Neuron (in vitro differentiated cells): ENCODE measurements around the gene LPP.

ENCODE experiments used
- H2AFZ ChIP-seq: one replicate; pipeline ENCODE4 v1.6.1; 2013; ENCODE audit warnings: low read depth, mild to moderate bottlenecking, inconsistent platforms, low read length, moderate library complexity
- H3K27me3 ChIP-seq: one replicate; pipeline ENCODE4 v1.6.1; 2013; ENCODE audit warnings: low read length; ENCODE audit not compliant: insufficient read depth
- H3K36me3 ChIP-seq: one replicate; pipeline ENCODE4 v1.6.1; 2013; ENCODE audit warnings: low read length; ENCODE audit not compliant: insufficient read depth
- H3K4me1 ChIP-seq: one replicate; pipeline ENCODE4 v1.6.1; 2013; ENCODE audit warnings: low read length; ENCODE audit not compliant: insufficient read depth
- H3K4me3 ChIP-seq: 2 replicates; pipeline ENCODE4 v1.5.1; 2013; ENCODE audit warnings: mild to moderate bottlenecking, low read length, moderate library complexity
- H3K9me3 ChIP-seq: one replicate; pipeline ENCODE4 v1.6.1; 2013; ENCODE audit warnings: low read length

Gene LPP

DNA sequence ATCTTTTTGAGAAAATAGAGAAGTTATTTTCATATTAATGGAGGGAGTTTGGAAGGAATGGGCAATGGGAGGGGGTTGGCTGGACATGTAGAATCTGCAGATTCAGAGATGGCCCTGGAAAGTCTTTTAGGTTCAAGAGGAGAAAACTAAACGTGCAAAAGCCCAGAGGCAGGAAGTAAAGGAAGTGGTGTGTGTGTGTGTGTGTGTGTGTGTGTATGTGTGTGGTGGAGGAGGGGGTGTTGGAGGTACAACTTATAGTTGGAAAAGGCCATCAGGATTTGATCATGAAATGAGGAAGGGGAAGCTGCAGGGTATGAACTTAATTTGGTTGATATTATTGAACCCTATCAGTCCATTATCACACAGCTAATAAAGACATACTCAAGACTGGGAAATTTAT is 5.6 kb upstream of the LPP start:
- peaks cover 8% of the 10 kb centered on the region for H3K4me1 ChIP-seq
- H3K9me3 ChIP-seq: no peaks in the 10 kb centered on the region
- no peaks in the 10 kb centered on the region for H3K36me3 ChIP-seq
- no peaks in the 10 kb centered on the region for H3K27me3 ChIP-seq
- no peak overlapping the region for H2AFZ ChIP-seq
- no peak overlapping the region for H3K4me3 ChIP-seq

DNA sequence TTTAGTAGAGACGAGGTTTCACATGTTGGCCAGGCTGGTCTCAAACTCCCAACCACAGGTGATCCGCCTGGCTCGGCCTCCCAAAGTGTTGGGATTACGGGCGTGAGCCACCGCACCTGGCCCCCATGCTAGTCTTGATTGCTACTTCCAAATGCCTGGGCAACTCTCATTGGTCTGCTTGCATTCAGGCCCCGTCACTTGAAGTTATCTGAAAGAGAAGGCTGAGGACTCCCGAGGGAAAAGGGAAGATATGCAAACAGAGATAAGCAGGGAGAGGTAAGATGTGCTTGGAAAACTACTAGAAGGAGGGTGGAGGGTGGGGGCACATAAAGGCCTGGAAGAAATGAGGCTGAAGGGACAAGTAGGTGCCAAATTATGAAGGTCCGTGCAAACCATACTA is 4.4 kb upstream of the LPP start:
- H3K36me3 ChIP-seq: no peaks in the 10 kb centered on the region
- H3K4me3 ChIP-seq: no peak overlapping the region
- peaks cover 12% of the 10 kb centered on the region for H3K4me1 ChIP-seq
- H3K9me3 ChIP-seq: no peaks in the 10 kb centered on the region
- no peak overlapping the region for H2AFZ ChIP-seq
- H3K27me3 ChIP-seq: no peaks in the 10 kb centered on the region

DNA sequence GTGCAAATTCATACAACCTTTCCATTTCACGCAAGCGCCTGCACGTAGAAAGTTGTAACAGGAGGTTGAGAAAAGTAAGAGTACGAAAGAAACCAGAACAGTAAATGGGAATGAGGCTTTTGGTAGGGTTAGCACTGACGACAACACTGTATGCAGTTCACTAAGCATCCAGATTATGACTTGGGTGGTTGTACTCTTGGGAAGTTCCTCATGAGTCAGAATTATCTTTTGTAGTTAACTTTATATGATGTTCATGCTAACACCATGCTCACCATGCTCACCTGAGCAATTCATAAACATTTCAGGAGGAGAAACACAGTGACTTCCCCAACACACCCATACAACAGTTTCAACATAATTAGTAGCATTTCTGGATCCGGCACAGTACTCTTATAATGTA is 3.0 kb upstream of the LPP start:
- Histone ChIP-seq H3K4me1 (peaks cover 21% of the 10 kb centered on the region), H3K9me3 (no peaks in the 10 kb centered on the region), H3K27me3 (no peaks in the 10 kb centered on the region), H2AFZ (no peak overlapping the region), H3K4me3 (no peak overlapping the region), H3K36me3 (no peaks in the 10 kb centered on the region)

DNA sequence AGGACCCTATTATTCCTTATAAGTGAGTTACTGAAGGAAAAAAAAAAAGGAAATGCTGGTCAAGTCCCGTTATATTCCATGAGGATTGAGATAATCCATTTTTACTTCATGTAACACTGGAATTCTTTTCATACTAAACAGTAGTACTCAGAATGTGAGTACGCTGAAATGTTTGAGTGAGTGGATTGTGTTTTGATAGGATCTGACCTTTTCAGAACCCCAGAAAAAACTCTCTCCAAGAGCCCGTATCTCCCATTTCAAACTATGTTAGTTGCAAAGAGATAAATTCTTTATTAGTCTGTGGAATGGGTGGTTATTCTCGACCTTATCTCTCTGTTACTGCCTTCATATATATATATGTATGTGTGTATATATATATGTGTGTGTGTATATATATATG is 2.5 kb upstream of the LPP start:
- no peaks in the 10 kb centered on the region for H3K9me3 ChIP-seq
- H3K36me3 ChIP-seq: no peaks in the 10 kb centered on the region
- H2AFZ ChIP-seq: no peak overlapping the region
- H3K4me1 ChIP-seq: peaks cover 21% of the 10 kb centered on the region
- H3K27me3 ChIP-seq: no peaks in the 10 kb centered on the region
- no peak overlapping the region for H3K4me3 ChIP-seq

DNA sequence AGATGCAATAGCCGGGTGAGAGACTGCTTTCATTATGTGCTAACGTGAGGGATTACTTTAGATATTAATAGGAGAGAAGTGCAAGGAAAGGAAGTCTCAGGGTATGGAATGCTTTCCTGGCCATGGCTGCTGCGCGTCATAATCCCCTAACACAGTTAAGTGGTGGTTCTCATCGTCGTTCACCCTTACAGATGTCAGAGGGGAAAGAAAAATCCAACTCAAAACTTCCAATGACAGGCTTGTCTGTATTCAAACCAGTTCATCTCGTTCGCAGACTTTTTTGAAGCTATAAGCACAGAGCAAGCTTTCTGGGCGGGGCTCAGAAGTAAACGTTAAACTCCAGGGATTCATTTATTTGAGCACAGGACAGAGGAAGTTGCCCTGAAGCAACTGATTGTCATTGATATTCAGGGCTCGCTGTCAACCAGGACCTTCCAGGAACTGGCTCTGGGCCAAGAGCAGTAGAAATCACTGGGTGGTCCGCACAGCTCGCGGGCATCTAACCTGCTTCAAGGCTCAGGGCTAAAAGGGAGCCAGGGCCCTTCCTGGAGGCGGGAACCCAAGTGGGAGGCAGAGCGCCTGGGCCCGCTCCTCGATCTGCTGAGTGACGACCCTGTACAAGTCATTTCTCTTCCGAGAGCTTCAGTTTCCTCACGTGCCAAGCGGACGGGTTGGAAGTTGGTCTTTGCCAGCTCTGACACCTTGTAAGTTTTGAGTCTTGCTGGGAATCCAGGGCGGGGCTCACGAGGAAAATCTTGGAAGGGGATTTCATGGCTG is 1.1 kb upstream of the LPP start:
- Histone ChIP-seq H3K4me1 (peaks cover 23% of the 10 kb centered on the region), H3K9me3 (no peaks in the 10 kb centered on the region), H3K27me3 (no peaks in the 10 kb centered on the region), H2AFZ (peak overlapping the region; percentile 89), H3K4me3 (peak overlapping the region; percentile 80), H3K36me3 (no peaks in the 10 kb centered on the region)

DNA sequence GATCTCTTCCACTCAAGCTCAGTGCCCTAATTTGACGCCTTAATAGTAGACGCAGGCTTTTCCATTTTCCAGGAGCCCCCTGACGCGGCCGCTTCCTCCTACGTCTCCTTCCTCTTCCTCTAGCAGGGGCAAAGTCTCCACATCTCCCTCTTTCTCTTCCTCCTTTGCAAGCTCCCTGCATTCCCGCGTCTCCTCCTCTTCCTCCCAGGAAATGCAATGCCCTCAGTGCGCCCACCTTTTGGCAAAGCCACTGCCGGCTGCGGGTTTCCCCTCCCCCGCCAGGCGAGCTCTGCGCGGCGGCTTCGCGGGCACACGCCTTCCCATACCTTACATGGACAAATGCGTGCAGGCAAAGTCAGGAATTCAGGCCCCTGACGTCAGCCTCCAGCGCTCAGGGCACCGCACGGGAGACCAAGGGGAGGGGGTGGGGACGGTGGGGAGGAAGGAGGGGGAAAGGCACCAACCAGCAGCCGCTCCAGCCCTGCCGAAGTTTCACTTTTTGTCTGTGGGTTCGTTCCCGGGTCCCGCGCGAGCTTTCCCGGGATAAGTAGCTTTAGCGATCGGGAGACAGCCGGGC is 432 bp upstream of the LPP start:
- Histone ChIP-seq H3K4me1 (peaks cover 27% of the 10 kb centered on the region), H3K27me3 (no peaks in the 10 kb centered on the region), H2AFZ (peak overlapping the region; percentile 89), H3K9me3 (no peaks in the 10 kb centered on the region), H3K36me3 (no peaks in the 10 kb centered on the region), H3K4me3 (peak overlapping the region; percentile 80)

DNA sequence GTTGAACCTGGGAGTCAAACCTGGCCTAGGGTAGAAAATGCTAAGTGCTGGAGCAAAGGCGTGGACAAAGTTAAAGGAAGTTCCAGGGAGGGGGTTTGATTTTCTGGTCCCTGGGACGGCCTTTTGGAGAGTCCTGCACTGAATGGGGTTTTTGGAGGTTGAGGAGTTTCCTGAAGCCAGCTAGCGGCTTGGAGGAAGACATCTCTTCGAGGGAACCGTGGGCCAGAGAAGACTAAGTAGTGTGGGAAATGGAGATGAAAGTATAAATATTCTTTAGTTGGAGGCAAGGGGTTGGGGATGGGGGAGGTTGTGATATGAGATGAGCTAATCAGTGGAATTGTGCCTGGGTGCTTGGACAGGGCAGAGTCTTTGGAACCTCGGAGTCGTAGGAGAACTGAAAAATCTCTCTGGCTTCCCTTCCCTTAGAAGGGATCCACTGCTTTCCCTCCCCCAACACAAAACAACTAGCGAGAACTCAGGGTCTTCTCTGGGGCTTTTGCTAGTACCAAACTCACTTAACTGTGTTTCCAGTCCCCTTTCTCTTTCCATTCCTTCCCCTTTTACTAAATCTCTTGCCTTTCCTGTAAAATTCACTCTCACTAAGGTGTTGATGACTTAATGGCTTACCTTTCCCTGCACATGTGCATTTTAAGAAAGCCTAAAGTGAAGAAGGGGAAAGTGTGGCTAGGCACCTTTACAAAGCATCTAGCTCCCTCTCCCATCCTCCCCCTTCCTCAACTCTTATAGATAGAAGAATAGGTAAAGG is 1.0 kb downstream of the LPP start:
- Histone ChIP-seq H3K4me1 (peaks cover 27% of the 10 kb centered on the region), H3K36me3 (no peaks in the 10 kb centered on the region), H2AFZ (peak overlapping the region; percentile 89), H3K27me3 (no peaks in the 10 kb centered on the region), H3K9me3 (no peaks in the 10 kb centered on the region), H3K4me3 (peak overlapping the region; percentile 80)

DNA sequence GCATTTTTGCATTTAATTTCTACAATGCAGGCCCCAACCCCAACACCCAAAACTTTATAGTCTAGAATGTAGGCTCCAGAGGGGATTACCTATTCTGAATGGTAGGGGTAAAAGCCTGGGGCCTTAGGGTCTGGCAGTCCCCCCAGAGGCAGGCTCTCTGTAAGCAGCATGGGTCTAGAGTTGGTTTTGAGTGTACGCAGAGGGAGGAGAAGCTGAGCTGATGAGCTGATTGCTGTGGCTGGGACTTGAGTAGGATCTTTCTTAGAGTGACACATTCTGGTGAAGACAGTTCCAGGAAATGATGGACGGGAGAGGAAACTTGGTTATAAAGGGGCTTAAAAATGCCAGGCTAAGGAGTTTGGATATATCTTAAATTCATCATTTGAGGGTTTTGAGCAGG is 2.1 kb downstream of the LPP start:
- no peaks in the 10 kb centered on the region for H3K27me3 ChIP-seq
- H3K4me1 ChIP-seq: peaks cover 27% of the 10 kb centered on the region
- no peak overlapping the region for H3K4me3 ChIP-seq
- H3K36me3 ChIP-seq: no peaks in the 10 kb centered on the region
- no peak overlapping the region for H2AFZ ChIP-seq
- no peaks in the 10 kb centered on the region for H3K9me3 ChIP-seq

DNA sequence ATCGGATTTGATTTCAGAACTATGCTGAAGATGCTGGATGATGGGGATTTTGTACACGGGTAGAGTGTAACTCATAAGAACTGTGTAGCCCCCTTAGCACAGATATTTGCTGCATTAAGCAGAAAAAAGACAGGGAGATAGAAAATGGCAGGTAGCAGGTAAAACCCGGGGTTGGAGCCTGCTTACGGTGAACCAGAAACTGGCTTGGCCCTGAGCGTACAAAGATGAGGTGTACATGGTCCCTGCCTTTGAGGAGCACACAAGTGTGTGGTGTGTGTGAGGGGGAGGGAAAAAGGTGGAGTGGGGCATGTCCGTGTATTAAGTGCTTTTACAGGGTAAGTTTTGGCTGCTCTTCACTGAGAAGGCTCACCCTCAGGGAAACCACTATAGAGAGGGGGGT is 3.5 kb downstream of the LPP start:
- Histone ChIP-seq H3K27me3 (no peaks in the 10 kb centered on the region), H3K4me1 (peaks cover 27% of the 10 kb centered on the region), H3K36me3 (peaks cover 3% of the 10 kb centered on the region), H2AFZ (no peak overlapping the region), H3K4me3 (no peak overlapping the region), H3K9me3 (no peaks in the 10 kb centered on the region)

DNA sequence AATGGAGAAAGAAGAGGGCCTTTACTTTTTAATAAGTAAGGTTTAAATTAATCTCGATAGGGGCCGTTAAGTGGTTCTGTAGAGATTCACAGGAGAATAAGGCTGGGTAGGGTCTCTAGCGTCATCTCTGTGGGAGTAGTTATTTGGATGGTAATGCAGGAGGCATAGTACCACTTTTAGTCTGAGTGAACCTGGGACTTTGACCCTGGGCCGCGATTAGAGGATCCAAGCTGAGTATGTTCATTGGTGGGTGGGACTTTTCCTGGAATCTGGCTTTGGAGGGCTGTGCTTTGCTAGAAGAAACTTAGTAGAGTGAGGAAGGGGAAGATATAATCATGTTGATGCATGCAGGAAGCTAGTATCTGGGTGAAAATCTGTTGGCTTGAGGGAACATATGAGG is 4.0 kb downstream of the LPP start:
- peaks cover 3% of the 10 kb centered on the region for H3K36me3 ChIP-seq
- H3K9me3 ChIP-seq: no peaks in the 10 kb centered on the region
- H2AFZ ChIP-seq: no peak overlapping the region
- peaks cover 22% of the 10 kb centered on the region for H3K4me1 ChIP-seq
- no peak overlapping the region for H3K4me3 ChIP-seq
- H3K27me3 ChIP-seq: no peaks in the 10 kb centered on the region

DNA sequence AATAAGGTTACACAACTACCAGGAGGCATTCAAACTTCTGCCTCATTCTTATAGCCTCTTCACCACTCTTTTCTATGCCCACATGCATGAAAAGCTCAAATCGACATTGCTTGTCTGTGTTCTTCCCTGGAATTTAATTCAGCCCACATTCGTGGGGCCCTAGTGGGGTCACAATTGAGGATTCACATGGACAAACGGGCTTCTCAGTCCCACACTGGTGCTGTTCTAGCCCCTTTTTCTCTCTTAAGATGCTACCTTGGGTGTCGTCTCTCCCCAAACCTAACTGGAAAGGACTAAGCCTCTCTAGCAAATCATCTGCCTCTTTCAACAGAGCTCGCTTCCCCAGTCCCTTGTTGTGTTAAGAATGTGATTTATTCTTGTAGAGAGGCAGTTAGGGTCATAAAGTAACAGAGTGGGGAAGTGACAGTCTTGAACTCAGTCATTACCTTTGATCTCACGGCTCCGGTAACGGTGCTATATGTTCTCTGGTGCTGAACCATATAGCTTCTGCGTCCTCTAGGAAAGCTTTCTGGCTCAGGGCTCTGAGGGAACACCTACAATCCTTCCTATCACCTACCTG is 4.9 kb downstream of the LPP start:
- H3K27me3 ChIP-seq: no peaks in the 10 kb centered on the region
- H3K9me3 ChIP-seq: no peaks in the 10 kb centered on the region
- peaks cover 16% of the 10 kb centered on the region for H3K4me1 ChIP-seq
- H3K4me3 ChIP-seq: no peak overlapping the region
- H2AFZ ChIP-seq: no peak overlapping the region
- peaks cover 3% of the 10 kb centered on the region for H3K36me3 ChIP-seq

DNA sequence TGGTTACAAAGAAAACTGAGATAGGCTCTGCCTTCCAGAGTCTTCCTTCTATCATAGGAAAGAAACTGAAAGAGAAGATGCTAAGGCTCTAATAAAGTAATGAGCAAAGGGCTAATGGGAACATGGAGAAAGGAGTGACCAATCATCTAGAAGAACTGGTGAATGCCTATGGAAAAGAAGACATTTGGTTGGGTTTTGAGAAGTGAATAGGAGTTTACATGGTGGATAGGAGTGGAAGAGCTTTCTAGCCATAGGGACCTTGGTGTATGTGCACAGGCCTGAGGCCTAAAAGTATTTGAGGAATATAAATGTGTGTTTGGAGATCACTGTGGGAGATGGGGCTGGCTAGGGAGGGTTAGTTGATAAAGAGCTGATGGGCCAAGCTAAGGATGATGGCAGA is 6.8 kb downstream of the LPP start:
- no peaks in the 10 kb centered on the region for H3K9me3 ChIP-seq
- peaks cover 3% of the 10 kb centered on the region for H3K36me3 ChIP-seq
- H2AFZ ChIP-seq: no peak overlapping the region
- no peaks in the 10 kb centered on the region for H3K27me3 ChIP-seq
- no peak overlapping the region for H3K4me3 ChIP-seq
- peaks cover 6% of the 10 kb centered on the region for H3K4me1 ChIP-seq

DNA sequence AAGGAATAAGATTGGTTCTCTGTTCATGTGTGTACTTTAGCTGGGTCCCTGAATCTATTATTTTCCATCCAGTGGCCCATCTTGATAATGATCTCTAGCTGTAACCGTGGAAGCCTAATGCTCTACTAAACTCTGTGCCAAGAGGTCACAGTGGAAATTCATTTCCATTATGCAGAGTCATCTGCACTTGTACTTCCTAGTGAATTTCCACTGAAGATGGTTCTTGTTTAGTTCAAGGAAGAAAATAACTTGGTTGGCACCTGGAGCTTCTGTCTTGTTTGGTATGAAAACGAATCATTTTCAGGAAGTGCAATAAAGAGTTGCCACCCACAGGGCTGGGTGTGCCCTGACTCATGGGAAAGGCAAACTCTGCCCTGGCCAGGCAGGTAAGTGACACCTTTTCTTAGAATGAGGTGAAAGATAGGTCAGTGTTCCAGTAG is 10.3 kb downstream of the LPP start:
- no peak overlapping the region for H3K4me3 ChIP-seq
- no peaks in the 10 kb centered on the region for H3K9me3 ChIP-seq

More for the DNA sequence above, 10.3 kb downstream of the LPP start:
- no peak overlapping the region for H2AFZ ChIP-seq
- H3K27me3 ChIP-seq: no peaks in the 10 kb centered on the region
- peaks cover 3% of the 10 kb centered on the region for H3K36me3 ChIP-seq
- H3K4me1 ChIP-seq: no peaks in the 10 kb centered on the region
